ENCODE results near the gene PABPN1.
"Not testable (repeated sequence)": the region's sequence is repeated elsewhere in the genome, so short reads cannot be mapped to it uniquely, and the experiment has no call there.

PABPN1 gene

DNA sequence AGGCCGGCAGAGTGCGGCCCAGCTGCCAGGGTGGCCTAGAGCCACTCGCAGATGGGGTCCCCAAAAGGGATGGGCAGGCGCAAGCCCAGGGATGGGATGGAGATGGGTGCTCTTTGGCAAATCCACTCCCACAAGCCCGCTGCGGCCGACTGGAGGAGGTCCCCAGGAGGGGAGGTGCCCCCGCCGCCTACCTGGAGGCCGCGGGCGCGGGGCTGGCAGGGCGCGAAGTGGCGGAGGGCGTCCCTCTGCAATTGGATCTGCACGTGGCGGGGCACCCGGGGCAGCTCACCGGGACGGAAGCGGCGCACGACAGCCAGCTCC is 19.3 kb upstream of the PABPN1 start:
- no peak for DNase-seq

- DNase-seq = peak; percentile 85
Observed at GRCh38 chr14:23302290-23303225, 18.7 kb upstream of the PABPN1 start, which contains the start of gene PPP1R3E. TSS of gene PPP1R3E (minus strand) at chr14:23302859. CDS start at chr14:23302576, 283 bp downstream.

GRCh38 chr14:23306412-23307145 is 14.7 kb upstream of the PABPN1 start, which contains the start of gene BCL2L2:
TSS of gene BCL2L2 (plus strand) at chr14:23306833. CDS start at chr14:23307768, 935 bp downstream.
- DNase-seq = no peak

GRCh38 chr14:23307146-23307530 is 14.1 kb upstream of the PABPN1 start:
- DNase-seq = no peak

DNA sequence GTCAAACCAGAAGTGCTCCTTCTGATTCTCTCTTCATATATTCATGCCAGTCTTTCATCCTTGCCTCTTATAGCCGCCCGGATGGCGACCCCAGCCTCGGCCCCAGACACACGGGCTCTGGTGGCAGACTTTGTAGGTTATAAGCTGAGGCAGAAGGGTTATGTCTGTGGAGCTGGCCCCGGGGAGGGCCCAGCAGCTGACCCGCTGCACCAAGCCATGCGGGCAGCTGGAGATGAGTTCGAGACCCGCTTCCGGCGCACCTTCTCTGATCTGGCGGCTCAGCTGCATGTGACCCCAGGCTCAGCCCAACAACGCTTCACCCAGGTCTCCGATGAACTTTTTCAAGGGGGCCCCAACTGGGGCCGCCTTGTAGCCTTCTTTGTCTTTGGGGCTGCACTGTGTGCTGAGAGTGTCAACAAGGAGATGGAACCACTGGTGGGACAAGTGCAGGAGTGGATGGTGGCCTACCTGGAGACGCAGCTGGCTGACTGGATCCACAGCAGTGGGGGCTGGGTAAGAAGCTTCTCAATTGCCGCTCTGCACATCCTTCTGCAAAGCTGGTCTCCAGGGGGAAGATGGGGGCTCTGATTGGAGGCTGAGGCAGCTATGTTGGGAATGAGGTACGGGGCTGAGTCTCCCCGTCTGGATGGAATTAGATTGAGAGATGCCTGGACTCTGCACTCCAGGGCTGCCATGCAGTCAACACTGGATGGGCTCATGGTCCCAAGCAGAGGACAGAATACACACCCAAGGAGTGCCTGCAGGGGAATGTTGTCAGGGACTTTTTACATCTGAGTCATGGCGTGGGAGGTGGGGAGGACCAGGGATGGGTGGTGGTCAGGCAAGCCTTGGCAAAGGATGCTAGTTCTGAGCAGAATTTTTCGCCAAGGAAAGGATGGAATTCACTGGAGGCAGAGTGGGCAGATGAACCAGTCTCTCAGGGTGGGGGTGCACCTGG is 13.3 kb upstream of the PABPN1 start:
- DNase-seq = no peak

DNA sequence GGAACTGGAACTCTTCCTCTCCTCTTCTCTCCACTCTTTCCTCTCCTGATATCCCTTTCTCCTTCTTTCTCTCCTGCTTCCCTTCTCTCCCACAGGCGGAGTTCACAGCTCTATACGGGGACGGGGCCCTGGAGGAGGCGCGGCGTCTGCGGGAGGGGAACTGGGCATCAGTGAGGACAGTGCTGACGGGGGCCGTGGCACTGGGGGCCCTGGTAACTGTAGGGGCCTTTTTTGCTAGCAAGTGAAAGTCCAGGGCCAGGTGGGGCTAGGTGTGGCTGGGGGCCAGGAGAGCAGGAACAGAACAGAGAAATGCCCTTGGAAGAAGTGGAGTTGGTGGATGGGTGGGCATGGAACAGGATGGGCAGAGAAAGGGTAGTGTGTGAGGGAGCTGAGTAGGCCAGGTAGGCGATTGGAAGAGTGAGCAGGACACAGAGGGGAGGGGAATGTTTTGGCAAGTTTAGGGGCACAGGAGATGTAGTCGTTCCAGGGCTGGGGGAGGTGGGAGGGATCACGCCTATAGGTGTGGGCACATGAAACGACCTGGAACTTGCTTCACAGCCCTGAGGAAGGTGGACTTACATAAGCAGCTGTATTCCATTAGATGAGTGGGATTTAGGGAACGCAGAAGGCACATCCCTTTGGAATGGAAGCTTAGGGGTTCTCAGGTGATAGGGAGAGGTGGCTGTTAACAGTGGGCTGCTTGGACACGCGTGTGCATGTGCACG is 12.4 kb upstream of the PABPN1 start:
- no peak for DNase-seq

- no peak for DNase-seq
Observed at GRCh38 chr14:23310546-23310945, 10.7 kb upstream of the PABPN1 start.

GRCh38 chr14:23316300-23316699 is 5.0 kb upstream of the PABPN1 start:
- no peak for DNase-seq

- no peak for DNase-seq
Observed at GRCh38 chr14:23319746-23320583, 1.3 kb upstream of the PABPN1 start.

- peak; percentile 70 for DNase-seq
Observed at GRCh38 chr14:23321572-23322547, 603 bp downstream of the PABPN1 start.

GRCh38 chr14:23322568-23323517 is 1.6 kb downstream of the PABPN1 start:
- DNase-seq = no peak

DNA sequence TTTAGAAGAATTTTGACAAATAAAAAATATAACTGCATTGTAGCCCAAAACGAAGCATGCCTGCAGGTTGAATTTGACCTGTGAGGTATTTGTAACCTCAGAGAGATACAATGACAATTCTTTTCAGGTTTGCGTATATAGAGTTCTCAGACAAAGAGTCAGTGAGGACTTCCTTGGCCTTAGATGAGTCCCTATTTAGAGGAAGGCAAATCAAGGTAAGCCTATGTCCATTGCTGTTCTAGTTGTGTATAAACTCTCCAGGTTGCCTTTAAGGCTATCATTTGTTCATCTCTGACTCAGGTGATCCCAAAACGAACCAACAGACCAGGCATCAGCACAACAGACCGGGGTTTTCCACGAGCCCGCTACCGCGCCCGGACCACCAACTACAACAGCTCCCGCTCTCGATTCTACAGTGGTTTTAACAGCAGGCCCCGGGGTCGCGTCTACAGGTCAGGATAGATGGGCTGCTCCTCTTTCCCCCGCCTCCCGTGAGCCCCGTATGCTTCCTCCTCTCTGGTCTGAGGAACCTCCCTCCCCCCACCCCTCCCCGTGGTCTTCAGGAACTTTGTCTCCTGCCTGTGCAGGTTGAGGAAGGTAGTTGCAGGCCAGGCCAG is 2.7 kb downstream of the PABPN1 start:
- DNase-seq = no peak

GRCh38 chr14:23324455-23324846 is 3.2 kb downstream of the PABPN1 start:
- DNase-seq = no peak

- DNase-seq = no peak
Observed at GRCh38 chr14:23324993-23325392, 3.7 kb downstream of the PABPN1 start.

DNA sequence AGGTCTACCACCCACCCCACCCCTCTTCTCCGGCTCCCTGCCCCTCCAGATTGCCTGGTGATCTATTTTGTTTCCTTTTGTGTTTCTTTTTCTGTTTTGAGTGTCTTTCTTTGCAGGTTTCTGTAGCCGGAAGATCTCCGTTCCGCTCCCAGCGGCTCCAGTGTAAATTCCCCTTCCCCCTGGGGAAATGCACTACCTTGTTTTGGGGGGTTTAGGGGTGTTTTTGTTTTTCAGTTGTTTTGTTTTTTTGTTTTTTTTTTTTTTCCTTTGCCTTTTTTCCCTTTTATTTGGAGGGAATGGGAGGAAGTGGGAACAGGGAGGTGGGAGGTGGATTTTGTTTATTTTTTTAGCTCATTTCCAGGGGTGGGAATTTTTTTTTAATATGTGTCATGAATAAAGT is 4.5 kb downstream of the PABPN1 start:
- not testable (repeated sequence) for DNase-seq

DNA sequence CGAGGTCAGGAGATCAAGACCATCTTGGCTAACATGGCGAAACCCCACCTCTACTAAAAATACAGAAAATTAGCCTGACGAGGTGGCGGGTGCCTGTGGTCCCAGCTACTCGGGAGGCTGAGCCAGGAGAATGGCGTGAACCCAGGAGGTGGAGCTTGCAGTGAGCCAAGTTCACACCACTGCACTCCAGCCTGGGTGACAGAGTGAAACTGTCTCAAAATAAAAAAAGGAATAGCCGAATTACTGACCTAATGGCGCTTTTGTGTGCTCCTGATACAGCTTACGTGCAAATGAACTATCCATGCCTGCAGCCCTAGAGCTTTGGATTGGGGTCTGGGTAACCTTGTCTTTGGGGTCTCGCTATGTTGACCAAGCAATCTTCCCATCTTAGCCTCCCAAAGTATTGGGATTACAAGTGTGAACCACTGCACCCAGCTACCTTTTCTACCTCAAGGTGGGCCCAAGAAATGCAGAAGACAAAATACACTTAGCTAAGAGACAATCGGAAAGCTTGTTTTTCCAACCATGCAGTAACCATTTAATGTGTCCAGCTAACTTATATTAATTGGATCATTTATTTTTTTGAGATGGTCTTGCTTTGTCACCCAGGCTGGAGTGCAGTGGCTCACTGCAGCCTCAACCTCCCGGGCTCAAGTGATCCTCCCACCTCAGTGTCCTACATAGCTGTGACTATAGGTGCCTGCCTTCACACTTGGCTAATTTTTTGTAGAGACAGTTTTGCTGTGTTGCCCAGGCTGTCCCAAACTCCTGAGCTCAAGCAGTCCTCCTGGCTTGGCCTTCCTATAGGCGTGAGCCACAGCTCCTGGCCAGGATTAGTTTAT is 5.5 kb downstream of the PABPN1 start:
- no peak for DNase-seq

All from stimulated activated naive CD4-positive, alpha-beta T cell treated with Interleukin-2 at 50 U/mL for 16 hours (primary cell).